ENCODE data around the gene GALNT16. TPM values are rescaled to one million over a fixed set of nuclear protein-coding genes. Genes with fewer than 3 reads are reported as not detected.

Gene GALNT16
- total RNA-seq, 1 experiment from 2014 or later, result 0.10 TPM

DNA sequence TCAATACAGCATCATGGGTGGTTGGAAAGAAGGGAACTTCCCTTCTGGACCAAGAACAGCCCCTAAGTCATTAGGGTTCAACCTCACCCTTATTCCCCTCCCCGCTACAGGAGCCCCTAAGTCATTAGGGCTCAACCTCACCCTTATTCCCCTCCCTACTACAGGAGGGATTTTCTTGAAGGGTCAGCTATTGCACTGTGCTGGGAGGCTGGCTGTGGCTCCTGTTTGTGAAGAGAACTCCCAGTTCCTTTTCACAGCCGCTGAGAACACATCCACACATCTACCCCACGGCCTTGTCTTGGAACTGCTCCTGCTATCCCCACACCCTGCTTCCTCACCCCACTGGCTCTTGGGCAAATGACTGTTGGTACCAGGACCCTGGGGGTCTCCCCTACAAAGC is 93.2 kb downstream of the GALNT16 start:
- in situ Hi-C loops (cut with HindIII; ENCODE audit: low sequenced_read_pairs), result no loop called here
- DNase-seq (ENCODE audit: low spot score), result no peak

DNA sequence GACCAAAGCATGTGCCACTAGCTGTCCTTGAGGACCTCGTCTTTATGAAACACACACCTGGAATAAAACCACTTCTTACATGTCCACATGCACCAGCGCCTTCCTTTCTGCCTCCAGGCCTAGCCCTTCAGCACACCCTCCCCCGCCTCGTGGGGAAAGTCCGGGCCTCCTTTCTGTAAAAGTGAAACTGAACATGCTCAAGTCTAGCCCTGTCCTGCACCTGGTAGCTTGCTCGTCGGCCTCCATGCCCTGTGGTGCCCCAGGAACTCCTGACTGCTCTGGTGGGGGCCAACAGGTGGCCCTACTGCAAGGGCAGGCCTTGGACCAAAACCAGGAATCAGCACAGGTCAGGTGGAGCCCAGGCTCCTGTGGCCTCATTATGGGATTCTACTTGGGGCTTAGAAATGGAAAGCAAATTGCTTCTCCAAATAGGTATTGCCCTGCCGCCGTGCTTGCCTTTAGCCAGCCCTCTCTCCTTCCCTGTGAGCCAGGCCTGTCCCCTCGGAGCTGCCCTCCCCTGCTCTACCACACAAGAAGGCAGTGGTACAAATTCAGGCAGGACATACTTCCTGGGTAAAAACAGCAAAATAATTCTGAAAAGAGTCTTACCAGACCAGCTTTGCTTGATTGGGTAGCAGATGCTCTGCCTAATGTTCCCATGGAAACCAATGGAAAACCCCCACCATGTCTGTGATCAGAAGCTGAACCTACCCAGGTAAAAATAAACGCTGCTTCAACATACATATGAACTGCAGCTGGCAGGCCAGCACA is 94.6 kb downstream of the GALNT16 start:
- in situ Hi-C loops (cut with HindIII; ENCODE audit: low sequenced_read_pairs), result no loop called here
- no peak for DNase-seq (ENCODE audit: low spot score)

DNA sequence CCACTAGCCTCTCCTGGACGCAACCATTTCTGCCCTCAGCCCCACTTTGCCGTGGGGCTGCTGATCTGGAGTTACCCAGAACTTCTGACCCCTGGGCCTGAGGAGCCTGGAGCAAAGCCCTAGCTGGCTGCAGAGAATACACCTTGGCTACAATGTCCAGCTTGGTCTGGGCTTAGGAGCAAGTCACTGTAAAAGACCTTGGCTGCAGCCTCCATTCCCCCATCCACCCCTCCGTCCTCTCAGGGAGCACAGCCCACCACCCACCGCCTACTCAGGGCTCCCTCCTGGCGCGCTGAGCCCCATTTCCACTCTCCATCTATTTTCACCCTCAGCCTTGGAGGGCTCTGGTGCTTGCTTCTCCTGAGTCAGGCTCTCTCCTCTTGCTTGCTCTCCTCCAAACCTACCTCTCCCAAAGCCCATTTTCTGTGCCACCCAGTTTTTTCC is 95.2 kb downstream of the GALNT16 start:
- DNase-seq (ENCODE audit: low spot score), result no peak
- in situ Hi-C loops (cut with HindIII; ENCODE audit: low sequenced_read_pairs), result no loop called here

DNA sequence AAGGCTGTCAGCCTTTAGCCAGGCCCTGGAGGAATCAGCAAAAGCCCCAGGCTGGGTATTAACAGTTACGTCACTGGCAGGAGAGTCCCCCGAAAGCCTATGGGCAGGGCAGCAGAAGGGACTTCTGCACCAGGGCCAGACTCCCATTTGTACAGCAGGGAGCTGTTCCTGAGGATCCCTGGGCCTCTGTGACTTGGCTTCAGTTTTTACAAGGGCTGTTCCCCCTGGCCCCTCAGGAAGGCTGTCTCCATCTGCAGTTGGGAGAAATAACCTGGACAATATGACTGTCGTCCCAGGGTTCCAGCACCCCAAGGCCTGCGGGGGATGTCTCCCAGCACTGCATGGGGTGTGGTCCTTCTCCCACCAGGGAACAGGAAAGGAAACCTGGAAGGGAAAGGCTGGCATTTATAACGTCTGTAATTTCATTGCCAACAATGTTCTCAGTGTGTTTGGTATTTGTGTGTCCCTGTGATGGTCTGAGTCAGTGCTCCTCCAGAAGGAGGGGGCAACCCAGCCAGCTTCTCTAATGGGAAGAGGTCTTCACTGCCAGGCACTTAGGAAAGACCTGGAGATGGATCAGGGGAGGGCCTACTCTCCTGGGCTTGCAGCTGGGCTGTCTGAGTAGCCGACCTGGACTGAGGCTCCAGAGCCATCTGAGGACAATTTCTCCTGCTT is 95.8 kb downstream of the GALNT16 start:
- in situ Hi-C loops (cut with HindIII; ENCODE audit: low sequenced_read_pairs), result no loop called here
- no peak for DNase-seq (ENCODE audit: low spot score)

DNA sequence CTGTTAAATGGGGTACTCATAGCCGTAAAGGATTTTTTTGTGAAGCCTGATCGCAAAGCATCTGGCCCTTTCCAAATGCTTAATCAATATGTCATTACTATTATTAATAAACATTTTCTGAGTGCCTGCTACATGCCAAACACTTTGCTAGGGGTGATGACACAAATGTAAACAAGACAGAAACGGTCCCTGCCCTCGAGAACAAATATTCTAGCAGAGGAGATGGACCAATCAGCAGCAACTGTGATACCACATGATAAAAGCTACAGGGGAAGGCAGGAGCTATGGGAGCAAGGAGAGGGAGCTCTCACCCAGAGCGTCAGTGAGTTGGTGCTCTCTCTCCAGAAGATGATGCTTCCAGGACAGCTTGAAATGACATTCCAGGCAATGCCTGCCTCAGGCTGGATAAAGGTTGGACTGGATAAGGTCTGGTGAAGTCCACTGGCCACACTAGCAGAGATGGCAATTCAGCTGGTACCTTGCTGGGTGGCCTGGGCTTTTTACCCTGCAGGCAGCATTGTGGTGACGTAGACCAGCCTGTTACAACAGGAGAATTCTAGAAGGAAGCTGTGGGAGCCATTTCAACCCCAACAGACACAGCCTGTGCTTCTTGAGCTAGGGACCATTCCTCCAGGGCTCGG is 97.1 kb downstream of the GALNT16 start:
- no peak for DNase-seq (ENCODE audit: low spot score)
- in situ Hi-C loops (cut with HindIII; ENCODE audit: low sequenced_read_pairs), result no loop called here

DNA sequence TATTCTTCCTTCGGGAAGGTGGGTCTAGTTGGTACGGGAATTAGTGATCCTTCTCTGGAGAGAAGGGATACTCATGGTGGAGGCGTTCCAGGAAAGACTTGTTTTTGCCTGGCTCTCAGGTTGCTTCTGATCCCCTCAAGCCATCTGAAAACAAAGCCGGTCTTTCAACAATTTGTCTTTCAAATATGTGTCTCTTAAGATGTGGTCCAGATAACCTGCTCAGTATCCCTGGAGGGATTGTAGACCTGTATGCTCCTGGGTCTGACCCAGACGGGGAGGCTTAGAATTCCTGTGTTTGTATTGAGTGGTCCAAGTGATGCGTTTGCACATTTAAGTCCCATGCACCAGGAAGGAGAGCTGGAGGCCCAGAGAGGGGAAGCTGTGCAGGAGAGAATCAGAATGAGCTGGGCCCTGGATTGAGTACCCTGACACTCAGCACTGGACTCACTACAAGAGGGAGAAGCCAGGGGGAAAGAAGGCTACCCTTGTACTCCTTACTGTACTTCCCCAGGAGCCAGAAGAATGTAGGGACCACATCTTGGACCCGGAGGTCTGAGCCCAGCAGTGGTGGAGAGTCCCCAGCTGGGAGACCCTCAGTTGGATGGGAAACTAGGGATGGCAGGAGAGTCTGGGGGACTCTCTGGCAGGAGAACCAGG is 97.7 kb downstream of the GALNT16 start:
- in situ Hi-C loops (cut with HindIII; ENCODE audit: low sequenced_read_pairs), result no loop called here
- no peak for DNase-seq (ENCODE audit: low spot score)

DNA sequence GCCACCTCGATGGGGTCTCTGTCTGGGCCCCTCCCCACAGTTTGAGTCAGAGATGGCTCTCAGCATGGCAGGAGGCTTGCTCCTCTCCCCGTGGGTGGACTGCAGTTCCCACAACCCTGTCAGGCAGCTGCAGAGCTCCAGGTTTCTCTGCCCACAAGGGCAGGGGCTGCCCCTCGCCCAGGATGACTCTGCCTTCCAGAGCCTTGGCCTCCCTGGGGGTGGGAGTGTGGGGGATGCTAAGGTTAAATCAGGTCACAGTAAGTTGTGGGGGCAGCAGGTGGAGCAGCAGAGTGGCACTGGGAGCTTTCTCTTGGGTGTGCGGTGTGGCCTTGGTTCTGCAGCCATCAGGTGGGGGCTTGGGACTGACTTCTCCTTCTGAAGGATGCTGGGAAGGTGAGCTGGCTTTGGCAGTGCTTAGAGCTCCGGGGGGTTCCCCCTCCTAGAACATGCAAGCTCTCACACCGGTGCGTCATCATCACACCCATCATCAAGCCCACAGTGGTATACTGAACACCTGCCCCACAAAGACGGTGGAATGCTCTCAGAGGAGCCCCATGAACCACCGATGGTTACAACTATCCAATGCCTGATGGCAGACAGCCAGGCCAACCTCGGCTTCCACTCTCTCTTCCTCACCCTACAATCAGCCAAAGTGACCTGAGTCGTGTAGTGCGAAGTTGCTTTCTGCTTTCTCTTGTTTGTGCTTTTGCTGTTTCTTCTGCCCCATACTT is 98.4 kb downstream of the GALNT16 start:
- in situ Hi-C loops (cut with HindIII; ENCODE audit: low sequenced_read_pairs), result no loop called here
- DNase-seq (ENCODE audit: low spot score), result no peak

DNA sequence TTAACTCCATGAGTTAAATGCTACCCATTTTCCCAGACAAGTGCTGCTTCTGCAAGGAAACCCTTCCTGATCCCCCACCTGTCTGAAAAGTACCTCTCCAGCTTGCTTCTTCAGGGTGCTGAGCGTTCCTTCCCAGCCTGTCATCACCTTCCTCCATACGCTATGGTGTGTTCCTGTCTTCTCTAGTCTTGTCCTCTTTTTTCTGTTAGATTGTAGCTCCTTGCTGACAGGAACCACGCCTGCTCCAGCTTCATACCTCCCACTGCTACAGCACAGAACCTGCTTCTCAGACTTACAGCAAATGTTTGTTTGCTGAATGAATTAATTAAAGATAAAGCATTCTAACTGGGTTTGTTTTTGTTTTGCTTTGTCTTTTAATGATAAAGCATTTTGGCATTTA is 99.0 kb downstream of the GALNT16 start:
- in situ Hi-C loops (cut with HindIII; ENCODE audit: low sequenced_read_pairs), result no loop called here
- no peak for DNase-seq (ENCODE audit: low spot score)

DNA sequence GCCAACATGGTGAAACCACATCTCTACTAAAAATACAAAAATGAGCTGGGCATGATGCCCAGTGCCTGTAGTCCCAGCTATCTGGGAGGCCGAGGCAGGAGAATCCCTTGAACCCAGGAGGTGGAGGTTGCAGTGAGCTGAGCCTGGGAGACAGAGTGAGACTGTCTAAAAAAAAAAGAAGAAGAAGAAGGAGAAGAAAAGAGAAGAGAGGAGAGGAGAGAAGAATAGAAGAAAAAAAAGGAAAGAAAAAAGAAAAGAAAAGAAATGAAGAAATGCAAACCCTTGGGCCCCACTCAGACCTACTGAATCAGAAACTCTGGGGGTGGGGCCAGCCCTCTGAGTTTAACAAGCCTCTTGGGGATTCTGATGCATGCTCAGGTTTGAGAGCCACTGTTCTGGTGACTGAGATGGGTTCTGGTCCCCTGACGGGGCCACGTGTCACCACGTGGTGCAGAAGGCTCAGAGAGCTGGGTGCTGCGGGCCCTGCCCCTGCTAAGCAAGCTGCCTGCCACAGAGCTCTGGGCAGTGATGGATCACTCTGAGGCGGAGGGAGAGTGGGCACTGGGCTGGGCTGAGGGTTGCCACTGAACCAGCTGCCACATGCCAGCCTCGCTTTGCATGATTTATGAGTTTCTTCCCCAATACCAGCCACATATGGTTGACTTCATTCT is 100.6 kb downstream of the GALNT16 start:
- in situ Hi-C loops (cut with HindIII; ENCODE audit: low sequenced_read_pairs), result no loop called here
- no peak for DNase-seq (ENCODE audit: low spot score)

DNA sequence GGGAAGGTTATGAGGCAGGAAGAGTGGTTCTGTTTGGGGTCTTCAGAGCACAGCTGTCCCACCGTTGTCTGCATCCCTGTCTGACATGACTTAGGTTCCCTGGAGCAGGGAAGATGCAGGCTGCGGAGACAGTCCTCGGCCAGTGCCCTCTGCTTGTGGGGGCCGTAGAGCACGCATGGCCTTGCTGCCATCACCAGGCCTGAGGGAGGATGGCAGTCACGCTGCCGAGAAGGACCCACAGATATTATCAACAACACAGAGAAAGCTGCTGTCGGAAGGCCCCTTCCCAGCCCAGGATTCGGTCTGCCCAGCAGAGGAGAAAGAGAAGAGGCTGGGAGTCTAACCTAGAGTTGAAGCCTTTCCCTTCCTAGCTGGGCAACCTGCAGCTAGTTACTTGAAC is 103.1 kb downstream of the GALNT16 start:
- in situ Hi-C loops (cut with HindIII; ENCODE audit: low sequenced_read_pairs), result no loop called here
- DNase-seq (ENCODE audit: low spot score), result peak; percentile 43

DNA sequence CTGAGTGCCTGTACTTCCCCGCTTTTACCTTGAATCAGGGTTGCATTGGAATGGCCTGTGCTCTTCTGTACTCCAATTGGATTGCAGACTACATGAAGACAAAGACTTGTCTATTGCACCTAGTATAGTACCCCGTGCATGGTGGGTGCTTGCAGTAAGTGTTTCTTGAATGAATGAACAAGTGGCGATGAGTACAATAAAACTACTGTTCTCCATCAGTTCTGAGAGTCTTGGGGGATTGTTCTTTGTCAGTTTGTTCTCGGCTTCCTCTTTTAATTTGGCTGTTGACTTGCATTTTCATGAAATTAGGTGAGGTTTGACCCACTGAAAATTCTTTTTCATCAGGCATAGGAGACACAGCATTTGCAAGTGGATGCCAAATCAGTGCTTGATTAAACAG is 104.0 kb downstream of the GALNT16 start:
- no peak for DNase-seq (ENCODE audit: low spot score)
- in situ Hi-C loops (cut with HindIII; ENCODE audit: low sequenced_read_pairs), result no loop called here

DNA sequence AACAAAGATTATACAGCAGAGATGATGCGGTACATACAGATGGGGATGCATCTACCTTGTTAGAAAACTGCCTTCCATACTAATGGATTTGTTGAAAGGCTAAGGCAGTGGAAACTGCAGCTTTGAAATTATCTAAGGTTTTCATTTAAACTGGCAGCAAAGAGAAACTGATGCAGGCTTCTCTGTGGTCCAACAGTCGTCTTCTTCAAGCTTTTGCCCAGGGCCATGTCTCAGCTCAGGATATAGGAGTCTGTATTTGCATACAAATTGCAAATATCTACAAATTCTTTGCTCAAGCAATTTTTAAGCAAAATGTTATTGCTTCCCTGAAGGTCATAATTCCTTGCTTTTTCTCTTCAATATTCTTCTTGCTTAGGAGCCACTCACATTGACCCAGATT is 104.4 kb downstream of the GALNT16 start:
- in situ Hi-C loops (cut with HindIII; ENCODE audit: low sequenced_read_pairs), result no loop called here
- DNase-seq (ENCODE audit: low spot score), result no peak

DNA sequence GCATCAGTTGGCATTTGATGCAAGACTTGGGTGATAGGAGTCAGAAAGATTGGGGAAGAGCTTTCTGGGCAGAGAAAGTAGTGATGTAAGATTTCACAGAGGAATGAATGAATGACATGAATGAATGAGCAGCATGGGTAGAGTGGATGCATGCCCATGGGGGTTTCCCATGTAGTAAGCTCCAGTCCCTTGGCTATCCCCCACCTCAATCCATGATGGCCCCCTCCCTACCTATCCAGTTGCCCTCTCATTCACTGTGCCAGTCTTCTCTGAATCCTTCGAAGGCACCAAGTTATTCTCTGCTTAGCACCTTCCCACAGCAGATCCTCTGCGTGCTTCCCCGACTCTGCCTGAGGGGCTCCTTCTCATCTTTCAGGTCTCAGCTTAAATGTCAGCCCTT is 106.1 kb downstream of the GALNT16 start:
- in situ Hi-C loops (cut with HindIII; ENCODE audit: low sequenced_read_pairs), result no loop called here

DNA sequence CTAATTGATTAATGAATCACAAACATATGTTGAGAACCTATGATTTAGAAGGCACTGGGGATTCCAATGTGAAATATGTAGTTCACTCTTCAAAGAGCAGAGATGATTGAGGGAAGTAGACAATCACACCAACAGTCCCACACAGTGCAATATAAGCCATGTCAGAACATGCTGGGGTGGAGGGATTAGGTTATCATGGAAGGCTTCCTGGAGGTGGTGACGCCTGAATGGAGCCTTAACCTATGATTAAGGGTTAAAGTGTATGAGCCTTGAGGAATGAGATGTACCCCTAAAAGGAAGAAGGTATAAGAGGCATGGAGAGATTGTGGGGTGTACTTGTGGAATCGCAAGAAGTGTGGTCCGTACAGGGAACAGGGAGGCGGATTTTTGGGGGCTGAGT is 106.8 kb downstream of the GALNT16 start:
- in situ Hi-C loops (cut with HindIII; ENCODE audit: low sequenced_read_pairs), result no loop called here
- DNase-seq (ENCODE audit: low spot score), result no peak

More for the DNA sequence above, 106.1 kb downstream of the GALNT16 start:
- no peak for DNase-seq (ENCODE audit: low spot score)

DNA sequence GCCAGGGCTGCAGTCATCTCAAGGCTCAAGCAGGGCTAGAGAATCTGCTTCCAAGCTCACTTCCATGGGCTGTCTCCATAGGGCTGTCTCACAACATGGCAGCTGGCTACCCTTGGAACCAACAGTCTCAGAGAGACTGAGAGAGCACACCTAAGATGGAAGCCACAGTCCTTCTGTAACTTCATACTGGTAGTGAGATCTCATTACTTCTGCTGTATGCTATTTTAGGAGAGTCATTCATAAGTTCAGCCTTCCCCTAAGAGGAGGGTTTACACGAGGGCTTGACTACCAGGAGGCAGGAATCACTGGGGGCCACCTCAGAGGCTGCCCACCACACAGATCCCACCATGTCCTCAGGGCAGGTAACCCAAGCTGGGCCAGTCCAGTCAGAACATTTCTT is 108.4 kb downstream of the GALNT16 start:
- in situ Hi-C loops (cut with HindIII; ENCODE audit: low sequenced_read_pairs), result no loop called here
- DNase-seq (ENCODE audit: low spot score), result no peak

DNA sequence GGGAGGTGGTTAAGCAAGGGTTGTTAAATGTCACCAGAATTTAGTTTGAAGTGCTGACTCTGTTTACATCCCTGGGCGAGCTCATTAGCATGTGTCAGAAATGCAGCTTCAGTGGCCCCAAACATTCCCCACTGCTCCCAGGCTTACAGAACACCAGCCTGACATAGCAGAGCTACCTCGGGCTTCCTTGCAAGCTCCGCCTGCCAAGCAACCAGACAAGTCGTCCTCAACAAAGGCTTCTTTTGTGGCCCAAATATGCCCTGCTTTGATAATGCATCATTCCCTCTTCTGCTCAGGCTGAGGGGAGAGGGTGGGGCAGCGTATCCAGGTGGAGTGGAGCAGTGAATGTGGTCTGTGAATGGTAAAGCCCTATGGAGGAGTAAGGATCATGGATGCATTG is 110.1 kb downstream of the GALNT16 start:
- in situ Hi-C loops (cut with HindIII; ENCODE audit: low sequenced_read_pairs), result no loop called here
- DNase-seq (ENCODE audit: low spot score), result no peak

DNA sequence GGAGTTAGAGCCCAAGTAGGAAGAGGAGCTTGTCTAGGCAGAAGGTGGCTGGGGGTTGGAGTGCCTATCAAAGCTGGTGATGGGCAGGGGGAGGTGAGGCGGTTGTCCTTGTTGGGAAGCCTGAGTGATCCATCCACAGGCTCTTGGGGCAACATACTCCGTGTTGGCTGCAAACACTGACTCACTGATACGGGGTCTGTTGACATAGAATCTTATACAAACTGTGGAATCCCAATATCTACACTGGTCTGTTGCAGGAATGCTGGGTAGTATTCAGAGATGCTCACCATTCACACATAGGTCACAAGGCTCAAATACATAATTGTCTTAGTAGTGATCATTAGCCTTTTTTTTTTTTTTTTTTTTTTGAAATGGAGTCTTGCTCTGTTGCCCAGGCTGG is 112.2 kb downstream of the GALNT16 start:
- in situ Hi-C loops (cut with HindIII; ENCODE audit: low sequenced_read_pairs), result no loop called here
- no peak for DNase-seq (ENCODE audit: low spot score)

DNA sequence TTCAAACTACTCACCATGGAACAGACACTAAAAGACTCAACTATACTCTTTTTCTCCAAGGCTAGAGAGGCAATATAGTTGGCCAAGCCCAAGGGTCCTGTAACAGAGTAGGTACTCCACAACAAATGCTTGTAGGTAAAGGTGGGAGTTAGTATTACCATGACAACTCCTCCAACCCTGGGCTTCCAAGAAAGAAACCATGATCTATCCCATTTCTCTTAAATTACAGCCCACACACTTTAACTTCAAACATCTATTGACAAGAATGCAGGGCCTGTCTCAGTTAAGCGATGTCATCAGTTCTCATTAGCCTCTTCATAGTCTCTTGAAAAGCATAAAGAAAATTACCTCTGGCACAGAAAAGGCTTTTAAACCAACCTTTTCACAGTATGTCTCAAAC is 113.1 kb downstream of the GALNT16 start:
- DNase-seq (ENCODE audit: low spot score), result no peak
- in situ Hi-C loops (cut with HindIII; ENCODE audit: low sequenced_read_pairs), result no loop called here

DNA sequence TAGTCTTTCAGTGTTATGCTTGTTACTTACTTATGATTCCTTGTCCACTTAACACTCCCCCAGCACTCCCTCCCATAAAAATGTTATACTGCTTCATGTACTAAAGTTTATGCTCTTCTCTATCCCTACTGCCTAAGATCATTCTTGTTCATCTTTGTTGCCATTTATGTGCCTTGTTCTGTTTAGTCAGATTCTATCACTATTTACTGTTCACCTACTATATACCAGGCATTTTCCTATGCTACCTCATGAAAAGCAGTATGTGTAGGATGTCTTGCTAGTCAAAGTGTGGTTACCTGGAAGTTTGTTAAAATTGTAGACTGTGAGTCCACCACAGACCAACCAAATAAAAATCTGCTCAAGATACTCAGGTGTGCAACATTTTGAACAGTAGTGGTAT is 114.3 kb downstream of the GALNT16 start:
- DNase-seq (ENCODE audit: low spot score), result no peak
- in situ Hi-C loops (cut with HindIII; ENCODE audit: low sequenced_read_pairs), result no loop called here

All from G401 (cell line).